MM.1S (cell line): ENCODE measurements around the gene IFNL2.
"Not testable (repeated sequence)": the region's sequence is repeated elsewhere in the genome, so short reads cannot be mapped to it uniquely, and the experiment has no call there.

ENCODE experiments used
- DNase-seq: peaks from one replicate; pipeline ENCODE4 v3.0.0-alpha.2; 2015
- H2AFZ ChIP-seq: fragments of 300-600 bp; sonication (generic); 2 replicates; pipeline ENCODE4 v1.6.0; 2016; ENCODE audit warnings: antibody characterized with exemption, low read length
- H3F3A ChIP-seq: fragments of 300-600 bp; sonication (generic); 2 replicates; pipeline ENCODE4 v1.6.1; 2016; ENCODE audit warnings: mild to moderate bottlenecking, antibody characterized with exemption, low read length, moderate library complexity, mixed read lengths; ENCODE audit not compliant: insufficient read depth
- H3K27ac ChIP-seq: fragments of 300-600 bp; sonication (generic); 2 replicates; pipeline ENCODE4 v1.5.1; 2016; ENCODE audit warnings: mild to moderate bottlenecking, low read length
- H3K27me3 ChIP-seq: fragments of 300-600 bp; sonication (generic); replicated peaks from 2 replicates; pipeline ENCODE4 v1.6.0; 2016; ENCODE audit warnings: low read length; ENCODE audit not compliant: insufficient read depth
- H3K36me3 ChIP-seq: fragments of 300-600 bp; sonication (generic); replicated peaks from 2 replicates; pipeline ENCODE4 v1.6.1; 2016; ENCODE audit warnings: mild to moderate bottlenecking, low read length, mixed read lengths; ENCODE audit not compliant: insufficient read depth
- H3K4me1 ChIP-seq: fragments of 300-600 bp; sonication (generic); 2 replicates; pipeline ENCODE4 v1.6.1; 2016; ENCODE audit warnings: low read length, mixed read lengths
- H3K4me2 ChIP-seq: fragments of 300-600 bp; sonication (generic); 2 replicates; pipeline ENCODE4 v1.6.0; 2016; ENCODE audit warnings: low read depth, low read length
- H3K4me3 ChIP-seq: fragments of 300-600 bp; sonication (generic); 2 replicates; pipeline ENCODE4 v1.5.1; 2016; ENCODE audit warnings: low read length, mixed read lengths
- H3K79me2 ChIP-seq: fragments of 300-600 bp; sonication (generic); 2 replicates; pipeline ENCODE4 v1.6.1; 2016; ENCODE audit warnings: mixed run types, low read length, mixed read lengths
- H3K9ac ChIP-seq: fragments of 300-600 bp; sonication (generic); 2 replicates; pipeline ENCODE4 v1.6.1; 2016; ENCODE audit warnings: low read length, mixed read lengths
- H3K9me2 ChIP-seq: fragments of 300-600 bp; sonication (generic); replicated peaks from 2 replicates; pipeline ENCODE4 v1.6.1; 2016; ENCODE audit warnings: mild to moderate bottlenecking, low read length, mixed read lengths; ENCODE audit not compliant: insufficient read depth
- H3K9me3 ChIP-seq: fragments of 300-600 bp; sonication (generic); replicated peaks from 2 replicates; pipeline ENCODE4 v1.6.1; 2016; ENCODE audit warnings: mild to moderate bottlenecking, low read length, mixed read lengths; ENCODE audit not compliant: insufficient read depth
- H4K20me1 ChIP-seq: fragments of 300-600 bp; sonication (generic); 2 replicates; pipeline ENCODE4 v1.6.1; 2016; ENCODE audit warnings: mild to moderate bottlenecking, low read length, moderate library complexity, mixed read lengths; ENCODE audit not compliant: insufficient read depth
- EZH2 ChIP-seq: fragments of 300-600 bp; sonication (generic); optimal IDR thresholded peaks from 2 replicates; pipeline ENCODE3; 2017; ENCODE audit warnings: low read depth, mild to moderate bottlenecking, antibody characterized with exemption, low read length, mixed read lengths
- EZH2phosphoT487 ChIP-seq: fragments of 300-600 bp; sonication (generic); IDR thresholded peaks from 2 replicates; pipeline ENCODE4 v1.6.1; 2018; ENCODE audit warnings: antibody characterized with exemption, low read length
- TF ChIP-seq, protein P1 (sequence below): fragments of 300-600 bp; sonication (generic); IDR thresholded peaks from 2 replicates; pipeline ENCODE4 v1.5.1; 2016; ENCODE audit warnings: antibody characterized with exemption, low read length, mixed read lengths

IFNL2 gene

DNA sequence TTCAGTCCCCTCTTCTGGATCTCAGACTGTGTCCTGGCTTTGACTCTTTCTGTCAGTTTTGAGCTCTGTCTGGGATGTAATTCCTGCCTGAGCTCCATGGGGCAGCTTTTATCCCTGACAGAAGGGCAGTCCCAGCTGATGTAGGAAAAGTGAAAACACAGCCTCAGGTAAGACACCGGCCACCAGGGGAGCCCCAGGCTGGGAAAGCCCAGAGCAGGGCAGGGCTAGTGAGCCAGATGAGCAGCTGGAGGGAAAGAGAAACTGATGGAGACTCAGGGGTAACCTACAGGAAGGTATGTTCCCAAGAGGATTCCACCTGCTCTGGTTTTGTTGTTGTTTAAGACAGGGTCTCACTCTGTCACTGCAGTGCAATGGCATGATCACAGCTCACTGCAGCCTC lies 23.0 kb upstream of the IFNL2 start:
- H3K9ac ChIP-seq, H3K79me2 ChIP-seq, H3K4me1 ChIP-seq, H3K4me3 ChIP-seq, H3K4me2 ChIP-seq, DNase-seq, H3K27ac ChIP-seq, H4K20me1 ChIP-seq, H3F3A ChIP-seq, H3K9me3 ChIP-seq, H3K9me2 ChIP-seq, H3K36me3 ChIP-seq, H2AFZ ChIP-seq: not testable (repeated sequence)
- peaks cover 53% of the 10 kb centered on the region for H3K27me3 ChIP-seq

DNA sequence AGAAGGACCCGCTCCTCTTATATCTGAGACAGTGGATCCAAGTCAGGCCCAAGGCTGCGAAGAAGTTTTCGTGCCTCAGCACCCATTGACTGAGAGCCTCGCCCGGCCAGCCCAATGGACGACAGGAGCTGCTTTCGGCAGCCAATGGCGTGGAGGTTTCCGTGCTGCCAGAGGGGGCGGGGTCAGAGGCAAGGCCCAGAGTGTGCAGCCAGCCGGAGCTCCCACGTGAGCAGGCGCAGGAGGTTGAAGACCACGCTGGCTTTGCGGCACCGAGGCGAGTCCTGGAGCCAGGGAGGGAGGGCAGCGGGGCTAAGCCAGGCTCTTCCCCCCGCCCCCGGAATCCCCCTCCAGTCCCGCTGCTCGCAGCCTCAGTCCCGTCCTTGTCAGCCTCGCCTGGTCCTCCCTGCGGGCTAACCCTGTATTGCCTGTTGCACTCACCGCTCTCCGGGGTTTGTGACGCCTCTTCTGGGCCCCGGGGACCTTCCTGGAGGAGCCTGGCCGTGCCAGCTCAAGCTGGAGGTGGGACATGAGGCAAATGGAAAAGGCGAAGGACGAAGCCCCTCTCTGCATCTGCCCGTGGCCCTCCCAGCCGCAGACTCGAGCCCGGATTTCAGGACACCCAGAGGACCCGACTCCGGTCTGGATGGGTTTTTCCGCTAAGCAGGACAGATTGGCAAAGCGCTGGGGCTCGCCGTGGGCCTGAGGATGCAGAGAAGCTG lies 21.1 kb upstream of the IFNL2 start:
- DNase-seq = no peak
- H4K20me1 ChIP-seq = no peaks in the 10 kb centered on the region
- H3K4me3 ChIP-seq = no peak overlapping the region
- H3F3A ChIP-seq = no peaks in the 10 kb centered on the region
- no peaks in the 10 kb centered on the region for H3K9me2 ChIP-seq
- H3K27me3 ChIP-seq = peaks cover 41% of the 10 kb centered on the region
- no peaks in the 10 kb centered on the region for H3K9me3 ChIP-seq
- H3K4me1 ChIP-seq = no peaks in the 10 kb centered on the region
- TF ChIP-seq, protein P1, sequence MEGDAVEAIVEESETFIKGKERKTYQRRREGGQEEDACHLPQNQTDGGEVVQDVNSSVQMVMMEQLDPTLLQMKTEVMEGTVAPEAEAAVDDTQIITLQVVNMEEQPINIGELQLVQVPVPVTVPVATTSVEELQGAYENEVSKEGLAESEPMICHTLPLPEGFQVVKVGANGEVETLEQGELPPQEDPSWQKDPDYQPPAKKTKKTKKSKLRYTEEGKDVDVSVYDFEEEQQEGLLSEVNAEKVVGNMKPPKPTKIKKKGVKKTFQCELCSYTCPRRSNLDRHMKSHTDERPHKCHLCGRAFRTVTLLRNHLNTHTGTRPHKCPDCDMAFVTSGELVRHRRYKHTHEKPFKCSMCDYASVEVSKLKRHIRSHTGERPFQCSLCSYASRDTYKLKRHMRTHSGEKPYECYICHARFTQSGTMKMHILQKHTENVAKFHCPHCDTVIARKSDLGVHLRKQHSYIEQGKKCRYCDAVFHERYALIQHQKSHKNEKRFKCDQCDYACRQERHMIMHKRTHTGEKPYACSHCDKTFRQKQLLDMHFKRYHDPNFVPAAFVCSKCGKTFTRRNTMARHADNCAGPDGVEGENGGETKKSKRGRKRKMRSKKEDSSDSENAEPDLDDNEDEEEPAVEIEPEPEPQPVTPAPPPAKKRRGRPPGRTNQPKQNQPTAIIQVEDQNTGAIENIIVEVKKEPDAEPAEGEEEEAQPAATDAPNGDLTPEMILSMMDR = no peak
- TF ChIP-seq EZH2 (no peak), EZH2phosphoT487 (no peak)
- H3K4me2 ChIP-seq = no peak overlapping the region
- H3K79me2 ChIP-seq = no peaks in the 10 kb centered on the region
- no peaks in the 10 kb centered on the region for H3K36me3 ChIP-seq
- no peak overlapping the region for H3K9ac ChIP-seq
- no peak overlapping the region for H3K27ac ChIP-seq
- no peak overlapping the region for H2AFZ ChIP-seq

DNA sequence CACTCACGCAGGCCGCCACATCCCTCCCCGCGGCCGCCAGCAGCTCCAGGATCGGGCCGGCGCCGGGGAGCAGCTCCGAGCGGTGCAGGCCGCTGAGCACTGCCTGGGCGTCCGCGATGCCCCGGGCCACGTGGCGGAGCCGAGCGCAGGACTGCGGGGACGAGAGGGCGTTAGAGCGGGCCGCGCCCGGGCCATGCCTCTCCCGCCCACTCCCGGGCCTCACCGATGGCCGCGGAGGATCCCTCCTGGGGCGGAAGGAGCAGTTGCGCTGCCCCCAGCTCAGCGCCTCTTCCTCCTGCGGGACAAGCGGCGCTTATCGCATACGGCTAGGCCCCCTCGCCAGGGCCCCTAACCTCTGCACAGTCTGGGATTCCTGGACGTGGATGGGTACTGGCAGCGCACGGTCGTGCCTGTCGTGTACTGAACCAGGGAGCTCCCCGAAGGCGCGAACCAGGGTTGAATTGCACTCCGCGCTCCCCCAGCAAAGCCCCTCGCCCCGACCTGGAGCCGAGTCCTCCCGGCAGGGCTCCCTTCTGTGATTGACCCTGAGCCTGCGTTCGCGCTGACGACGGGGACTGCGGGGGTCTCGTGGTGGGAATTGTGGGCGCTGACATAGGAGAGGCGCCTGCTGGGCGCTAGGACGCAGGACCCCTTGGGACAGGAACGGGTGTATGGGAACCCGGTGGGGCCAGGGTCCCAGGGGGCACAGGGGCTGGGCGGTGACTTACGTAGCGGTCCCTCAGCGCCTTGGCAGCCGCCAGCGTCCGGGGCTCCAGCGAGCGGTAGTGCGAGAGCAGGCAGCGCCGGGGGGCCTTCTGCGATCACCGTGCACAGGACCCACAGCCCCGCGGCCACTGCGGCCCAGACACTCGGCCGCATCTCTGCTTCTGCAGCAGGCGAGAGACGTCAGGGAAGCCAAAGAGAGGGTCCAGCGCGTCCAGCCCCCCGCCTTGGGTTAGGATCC lies 20.2 kb upstream of the IFNL2 start:
- Histone ChIP-seq H3K9me2 (no peaks in the 10 kb centered on the region), H3K36me3 (no peaks in the 10 kb centered on the region), H3K4me2 (no peak overlapping the region), H2AFZ (no peak overlapping the region), H3F3A (no peaks in the 10 kb centered on the region), H3K4me1 (no peaks in the 10 kb centered on the region), H4K20me1 (no peaks in the 10 kb centered on the region), H3K9me3 (no peaks in the 10 kb centered on the region), H3K27me3 (peaks cover 49% of the 10 kb centered on the region), H3K27ac (no peak overlapping the region), H3K9ac (no peak overlapping the region), H3K79me2 (no peaks in the 10 kb centered on the region), H3K4me3 (no peak overlapping the region)
- no peak for DNase-seq
- TF ChIP-seq EZH2phosphoT487 = no peak
- TF ChIP-seq, protein P1 = no peak
- TF ChIP-seq EZH2 = no peak

DNA sequence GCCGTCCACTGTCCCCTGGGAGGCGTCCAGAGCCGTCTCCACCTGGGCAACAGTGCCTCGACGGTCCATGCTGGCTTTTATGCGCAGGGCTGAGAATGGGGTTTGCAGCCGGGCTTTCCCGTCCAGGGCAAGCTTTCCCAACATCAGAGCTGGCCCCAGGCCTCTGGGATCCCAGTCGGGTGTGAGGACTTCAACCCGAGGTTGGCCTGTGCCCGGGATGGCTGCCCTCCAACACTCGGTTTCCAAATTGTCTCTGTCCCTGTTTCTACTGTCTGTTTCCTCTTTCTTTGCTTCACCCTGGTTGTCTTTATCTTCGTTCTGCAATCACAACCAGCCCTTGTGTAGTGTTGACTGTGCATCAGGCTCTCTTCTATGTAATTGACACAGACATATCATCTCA lies 19.4 kb upstream of the IFNL2 start, which contains the start of gene IFNL4:
TSS of gene IFNL4 (minus strand) at position 51 of the 400 bp plus-strand sequence.
- Histone ChIP-seq H3K27ac (no peak within 1 kb of the TSS), H3K9ac (no peak within 1 kb of the TSS), H3K4me3 (no peak within 1 kb of the TSS), H3K9me3 (no peaks in the 10 kb centered on the region), H3K4me1 (no peaks in the 10 kb centered on the region), H3K9me2 (no peaks in the 10 kb centered on the region), H3K27me3 (peaks cover 49% of the 10 kb centered on the region), H3F3A (no peaks in the 10 kb centered on the region), H3K4me2 (no peak within 1 kb of the TSS), H3K79me2 (no peaks in the 10 kb centered on the region), H4K20me1 (no peaks in the 10 kb centered on the region), H2AFZ (no peak within 1 kb of the TSS), H3K36me3 (no peaks in the 10 kb centered on the region)
- DNase-seq = no peak
- TF ChIP-seq, protein P1 = no peak
- TF ChIP-seq EZH2 (no peak), EZH2phosphoT487 (no peak)
